ENCODE results near the gene POP4.

Gene POP4

DNA sequence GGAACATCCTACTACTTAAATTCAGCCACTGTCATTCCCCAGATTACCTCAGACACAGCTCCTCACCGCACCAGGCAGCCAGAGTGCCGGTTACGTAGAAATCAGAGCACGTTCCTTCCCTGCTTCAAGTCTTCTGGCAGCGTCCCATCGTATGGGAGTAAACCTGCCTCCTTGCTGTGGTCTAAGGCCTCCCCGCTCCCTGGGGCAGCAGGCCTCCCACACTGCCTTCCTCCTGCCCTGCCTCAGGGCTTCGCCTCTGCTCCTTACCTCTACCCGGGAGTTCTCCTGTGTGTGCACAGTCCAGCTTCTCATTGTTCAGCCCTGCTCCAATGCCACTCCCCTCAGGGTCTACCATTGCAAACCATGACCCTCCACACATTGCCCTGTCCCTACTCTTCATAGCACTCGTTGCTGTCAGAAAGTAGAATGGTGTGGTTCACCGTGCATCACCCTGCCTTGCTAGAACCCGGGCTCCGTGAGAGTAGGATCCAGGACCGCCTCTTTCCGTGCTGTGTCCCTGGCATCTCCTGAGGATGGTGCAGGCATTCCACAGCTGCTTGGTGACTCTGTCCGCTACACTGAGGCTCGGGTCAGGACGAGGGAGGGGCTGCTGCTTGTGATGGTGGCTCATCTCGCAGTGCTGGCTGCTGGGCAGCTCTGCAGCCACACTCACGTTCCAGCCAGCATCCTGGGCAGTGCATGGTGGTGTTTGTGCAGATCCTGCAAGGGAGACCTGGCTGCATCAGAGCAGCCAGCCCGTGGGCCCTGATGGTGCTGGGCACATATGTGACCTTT lies 6.9 kb downstream of the POP4 start:
- H3K36me3 ChIP-seq (ENCODE audit: insufficient read depth, insufficient read length, low read length) = peaks cover 83% of the 10 kb centered on the region
- H3K4me1 ChIP-seq (ENCODE audit: insufficient read depth, insufficient read length) = no peaks in the 10 kb centered on the region
- no peak overlapping the region for H3K4me3 ChIP-seq (ENCODE audit: insufficient read length, low read depth)
- H3K9ac ChIP-seq (ENCODE audit: insufficient read length, low read depth) = no peak overlapping the region
- no peak for DNase-seq (ENCODE audit: low read depth, low spot score)
- H3K9me3 ChIP-seq (ENCODE audit: insufficient read depth, low read length) = no peaks in the 10 kb centered on the region
- H3K27me3 ChIP-seq (ENCODE audit: insufficient read depth, insufficient read length) = no peaks in the 10 kb centered on the region
- TF ChIP-seq SUZ12 (IDR thresholded peaks at IDR 0.05; ENCODE audit: extremely low read depth, insufficient read depth, insufficient read length) (no peak), YY1 (IDR thresholded peaks at IDR 0.05; ENCODE audit: insufficient read depth, insufficient read length) (no peak)

DNA sequence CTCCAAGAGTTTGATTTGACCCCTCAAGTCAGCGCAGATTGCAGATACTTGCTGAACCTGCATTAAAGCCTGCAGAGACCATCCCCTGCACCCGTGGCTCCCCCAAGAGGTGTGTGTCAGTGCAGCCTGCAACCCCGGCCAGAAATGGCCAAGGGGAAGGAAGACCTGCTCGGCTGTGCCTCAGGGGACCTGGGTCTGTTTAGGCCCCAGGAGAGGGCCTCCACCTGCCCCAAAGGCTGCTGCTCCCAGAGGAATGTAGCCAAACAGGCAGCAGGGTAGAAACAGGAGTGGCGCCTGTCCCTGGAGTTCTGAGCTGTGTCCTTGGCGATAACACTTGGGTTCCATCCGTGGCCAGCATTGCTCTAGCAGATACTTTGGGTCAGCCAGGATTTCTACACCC lies 8.0 kb downstream of the POP4 start:
- Histone ChIP-seq H3K9ac (ENCODE audit: insufficient read length, low read depth) (no peak overlapping the region), H3K36me3 (ENCODE audit: insufficient read depth, insufficient read length, low read length) (peaks cover 76% of the 10 kb centered on the region)
- no peak for TF ChIP-seq YY1 (IDR thresholded peaks at IDR 0.05; ENCODE audit: insufficient read depth, insufficient read length)
- TF ChIP-seq ZNF274 (IDR thresholded peaks at IDR 0.05; ENCODE audit: low read depth, low read length) = no peak
- TF ChIP-seq SUZ12 (IDR thresholded peaks at IDR 0.05; ENCODE audit: extremely low read depth, insufficient read depth, insufficient read length) = no peak

DNA sequence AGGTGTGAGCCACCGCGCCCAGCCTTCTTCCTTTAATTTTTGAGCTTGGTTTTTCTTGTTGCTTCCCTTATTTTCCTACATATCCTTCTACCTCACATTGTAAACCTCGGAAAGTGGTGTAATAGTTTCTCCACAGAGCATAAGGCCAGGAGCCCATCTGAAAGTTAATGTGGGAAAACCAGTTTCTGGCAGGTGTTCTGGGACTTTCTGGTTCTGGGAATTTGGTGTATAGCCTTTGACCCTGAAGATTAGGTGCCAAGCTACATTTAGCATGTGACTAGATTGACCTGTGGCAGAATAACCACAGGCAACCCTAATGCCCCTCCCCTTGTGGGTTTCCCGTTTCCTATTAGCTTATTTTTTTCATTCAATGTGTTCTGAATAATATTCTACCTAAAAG lies 8.7 kb downstream of the POP4 start:
- peaks cover 68% of the 10 kb centered on the region for H3K36me3 ChIP-seq (ENCODE audit: insufficient read depth, insufficient read length, low read length)
- TF ChIP-seq ZNF274 (IDR thresholded peaks at IDR 0.05; ENCODE audit: low read depth, low read length) (no peak), SUZ12 (IDR thresholded peaks at IDR 0.05; ENCODE audit: extremely low read depth, insufficient read depth, insufficient read length) (no peak), YY1 (IDR thresholded peaks at IDR 0.05; ENCODE audit: insufficient read depth, insufficient read length) (no peak)
- no peaks in the 10 kb centered on the region for H3K4me1 ChIP-seq (ENCODE audit: insufficient read depth, insufficient read length)
- H3K27me3 ChIP-seq (ENCODE audit: insufficient read depth, insufficient read length) = no peaks in the 10 kb centered on the region
- DNase-seq (ENCODE audit: low read depth, low spot score) = no peak
- no peak overlapping the region for H3K9ac ChIP-seq (ENCODE audit: insufficient read length, low read depth)
- H3K4me3 ChIP-seq (ENCODE audit: insufficient read length, low read depth) = no peak overlapping the region
- H3K9me3 ChIP-seq (ENCODE audit: insufficient read depth, low read length) = no peaks in the 10 kb centered on the region

More for the DNA sequence above, 8.0 kb downstream of the POP4 start:
- Histone ChIP-seq H3K4me3 (ENCODE audit: insufficient read length, low read depth) (no peak overlapping the region), H3K27me3 (ENCODE audit: insufficient read depth, insufficient read length) (no peaks in the 10 kb centered on the region), H3K9me3 (ENCODE audit: insufficient read depth, low read length) (no peaks in the 10 kb centered on the region), H3K4me1 (ENCODE audit: insufficient read depth, insufficient read length) (no peaks in the 10 kb centered on the region)
- no peak for DNase-seq (ENCODE audit: low read depth, low spot score)

DNA sequence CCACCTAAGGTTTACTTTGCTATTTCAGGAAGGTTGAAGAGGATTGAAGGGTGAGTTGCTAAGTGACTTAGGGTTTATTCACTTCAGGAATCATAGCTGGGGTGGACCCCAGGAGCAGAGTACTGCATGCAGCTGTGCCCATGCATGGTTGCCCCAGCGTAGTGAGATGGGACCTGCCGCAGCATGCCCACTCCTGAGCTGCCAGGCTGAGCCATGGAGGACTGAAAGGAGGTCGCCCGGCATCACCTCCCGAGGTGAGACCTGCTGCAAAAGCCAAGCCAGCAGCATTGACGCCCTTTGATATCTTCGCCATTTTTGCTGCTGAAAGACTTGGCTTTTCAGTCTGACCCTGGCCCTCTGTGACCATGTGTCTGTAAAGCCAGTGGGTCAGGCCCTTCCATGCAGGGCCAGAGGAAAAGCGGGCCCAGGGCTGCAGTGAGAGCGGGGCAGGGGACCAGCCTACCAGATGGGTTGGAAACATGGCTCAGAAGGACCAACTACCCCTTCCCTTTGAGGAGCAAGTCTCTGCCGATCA lies 9.9 kb downstream of the POP4 start:
- no peak for DNase-seq (ENCODE audit: low read depth, low spot score)
- Histone ChIP-seq H3K9ac (ENCODE audit: insufficient read length, low read depth) (no peak overlapping the region), H3K4me1 (ENCODE audit: insufficient read depth, insufficient read length) (no peaks in the 10 kb centered on the region), H3K27me3 (ENCODE audit: insufficient read depth, insufficient read length) (no peaks in the 10 kb centered on the region), H3K4me3 (ENCODE audit: insufficient read length, low read depth) (no peak overlapping the region), H3K36me3 (ENCODE audit: insufficient read depth, insufficient read length, low read length) (peaks cover 58% of the 10 kb centered on the region), H3K9me3 (ENCODE audit: insufficient read depth, low read length) (no peaks in the 10 kb centered on the region)
- no peak for TF ChIP-seq YY1 (IDR thresholded peaks at IDR 0.05; ENCODE audit: insufficient read depth, insufficient read length)
- no peak for TF ChIP-seq ZNF274 (IDR thresholded peaks at IDR 0.05; ENCODE audit: low read depth, low read length)
- TF ChIP-seq SUZ12 (IDR thresholded peaks at IDR 0.05; ENCODE audit: extremely low read depth, insufficient read depth, insufficient read length) = no peak

- Histone ChIP-seq H3K9ac (ENCODE audit: insufficient read length, low read depth) (no peak overlapping the region), H3K9me3 (ENCODE audit: insufficient read depth, low read length) (no peaks in the 10 kb centered on the region), H3K27me3 (ENCODE audit: insufficient read depth, insufficient read length) (no peaks in the 10 kb centered on the region), H3K4me1 (ENCODE audit: insufficient read depth, insufficient read length) (no peaks in the 10 kb centered on the region), H3K4me3 (ENCODE audit: insufficient read length, low read depth) (no peak overlapping the region), H3K36me3 (ENCODE audit: insufficient read depth, insufficient read length, low read length) (peaks cover 52% of the 10 kb centered on the region)
- TF ChIP-seq YY1 (IDR thresholded peaks at IDR 0.05; ENCODE audit: insufficient read depth, insufficient read length) (no peak), ZNF274 (IDR thresholded peaks at IDR 0.05; ENCODE audit: low read depth, low read length) (no peak), SUZ12 (IDR thresholded peaks at IDR 0.05; ENCODE audit: extremely low read depth, insufficient read depth, insufficient read length) (no peak)
- no peak for DNase-seq (ENCODE audit: low read depth, low spot score)
Measured at GRCh38 chr19:29616541-29616940, 10.5 kb downstream of the POP4 start.

- H3K4me3 ChIP-seq (ENCODE audit: insufficient read length, low read depth) = no peak overlapping the region
- H3K9ac ChIP-seq (ENCODE audit: insufficient read length, low read depth) = no peak overlapping the region
- peaks cover 41% of the 10 kb centered on the region for H3K36me3 ChIP-seq (ENCODE audit: insufficient read depth, insufficient read length, low read length)
- no peaks in the 10 kb centered on the region for H3K4me1 ChIP-seq (ENCODE audit: insufficient read depth, insufficient read length)
- no peak for DNase-seq (ENCODE audit: low read depth, low spot score)
- H3K9me3 ChIP-seq (ENCODE audit: insufficient read depth, low read length) = no peaks in the 10 kb centered on the region
- TF ChIP-seq SUZ12 (IDR thresholded peaks at IDR 0.05; ENCODE audit: extremely low read depth, insufficient read depth, insufficient read length) (no peak), YY1 (IDR thresholded peaks at IDR 0.05; ENCODE audit: insufficient read depth, insufficient read length) (no peak), ZNF274 (IDR thresholded peaks at IDR 0.05; ENCODE audit: low read depth, low read length) (no peak)
- H3K27me3 ChIP-seq (ENCODE audit: insufficient read depth, insufficient read length) = no peaks in the 10 kb centered on the region
Measured at GRCh38 chr19:29617366-29618266, 11.5 kb downstream of the POP4 start.

- Histone ChIP-seq H3K4me3 (ENCODE audit: insufficient read length, low read depth) (no peak overlapping the region), H3K9me3 (ENCODE audit: insufficient read depth, low read length) (no peaks in the 10 kb centered on the region), H3K27me3 (ENCODE audit: insufficient read depth, insufficient read length) (no peaks in the 10 kb centered on the region), H3K36me3 (ENCODE audit: insufficient read depth, insufficient read length, low read length) (peaks cover 33% of the 10 kb centered on the region), H3K9ac (ENCODE audit: insufficient read length, low read depth) (no peak overlapping the region), H3K4me1 (ENCODE audit: insufficient read depth, insufficient read length) (no peaks in the 10 kb centered on the region)
- DNase-seq (ENCODE audit: low read depth, low spot score) = no peak
- TF ChIP-seq SUZ12 (IDR thresholded peaks at IDR 0.05; ENCODE audit: extremely low read depth, insufficient read depth, insufficient read length) (no peak), ZNF274 (IDR thresholded peaks at IDR 0.05; ENCODE audit: low read depth, low read length) (no peak), YY1 (IDR thresholded peaks at IDR 0.05; ENCODE audit: insufficient read depth, insufficient read length) (no peak)
Measured at GRCh38 chr19:29618434-29618833, 12.4 kb downstream of the POP4 start.

Measured in NT2/D1 (cell line).